Pancreas (tissue), 10 donors: Measurements from ENCODE around the gene MCIDAS. TPM values are rescaled to one million over a fixed set of nuclear protein-coding genes. Genes with fewer than 3 reads are reported as not detected.

Source experiments
- ATAC-seq, 4 donors: fragments of 200-7000 bp; cut with Tn5 transposase; one replicate each; pipeline versions ENCODE4 v1.8.0 to v1.9.1; 2020; ENCODE audit warnings: mild to moderate bottlenecking in 4 of 4, moderate library complexity in 4 of 4
- DNase-seq, 6 donors: peaks; one replicate each; pipeline ENCODE4 v3.0.0-alpha.2; 2020
- FAIRE-seq: peaks from 2 replicates; lab custom pipeline; 2012; peaks lifted over from hg19 to GRCh38; lab: Jason Lieb, UNC
- H3K27ac ChIP-seq, 4 donors: fragments of 200-600 bp; sonication (generic); 1 replicate in 3 of 4; 2 replicates in 1 of 4; pipeline versions ENCODE4 v1.5.0 to v1.8.0; 2020
- H3K27me3 ChIP-seq, 4 donors: fragments of 200-600 bp; one replicate each; pipeline ENCODE4 v1.8.0; 2021
- H3K36me3 ChIP-seq, 3 donors: fragments of 200-600 bp; sonication (generic) in 1 of 3; one replicate each; pipeline versions ENCODE4 v1.5.0 to v1.8.0; 2020 to 2021
- H3K4me1 ChIP-seq, 3 donors: fragments of 200-600 bp; one replicate each; pipeline ENCODE4 v1.8.0; 2021
- H3K4me3 ChIP-seq, 4 donors: fragments of 200-600 bp; sonication (generic) in 2 of 4; one replicate each; pipeline versions ENCODE4 v1.5.0 to v1.8.0; 2020 to 2021
- H3K9me3 ChIP-seq, 4 donors: fragments of 200-600 bp; one replicate each; pipeline ENCODE4 v1.8.0; 2021
- CTCF ChIP-seq, 4 donors: fragments of 200-600 bp; sonication (generic) in 3 of 4; IDR thresholded peaks; one replicate each; pipeline versions ENCODE4 v1.5.0 to v1.8.0; 2021; ENCODE audit warnings: antibody characterized with exemption in 4 of 4
- WGBS, 2 donors: extraction: QIAGEN DNeasy Blood & Tissue Kit; methylation state at CpG; one replicate each; pipeline ENCODE4 v1.1.7; 2013; 5-methylcytosine and 5-hydroxymethylcytosine counted together
- intact Hi-C, 3 donors: fragments of 100-400 bp; cut with DNase I; formaldehyde crosslinking; loops; one replicate each; pipeline versions ENCODE4 v1.11.1 to v1.14.2; 2022
- microRNA-seq, 2 donors: library from miRNA; unstranded; fragments of <30 nt; microRNA quantifications; one replicate each; pipeline versions ENCODE4 to v1.1.0, GENCODE V29; 2019 to 2020
- polyA plus RNA-seq, 2 donors: library from polyadenylated mRNA; stranded (reverse); fragments of 200-250 nt; gene quantifications; one replicate each; pipeline ENCODE4 v1.2.3, GENCODE V29; 2013
- total RNA-seq, 6 donors: library from RNA; stranded (reverse); fragmentation: NEBNext Ultra II Directional in 4 of 6; extraction: Animal tissue kit (Norgen Biotek cat#: 25700) in 4 of 6; gene quantifications; one replicate each; pipeline versions ENCODE4 v1.2.1 to v1.2.4, GENCODE V29; 2021 to 2023
- donor health status: healthy with polysubstance abuse.
- donor health status: DM: no; HTN: no; CAD: no; lungs with moderate emphysema.
- donor health status: DM: no; HTN: no; CAD: no.
- donor health status: control.
- donor health status: control.
- donor health status: Bipolar disorder and iron deficiency.
- donor health status: DM: yes; HTN: yes; CAD: no.
- donor health status: DM: no; HTN: no; CAD: no.
- donor health status: DM: no; HTN: no; CAD: no.
- donor health status: DM: yes; HTN: yes; CAD: no.

MCIDAS gene
- total and polyA plus RNA-seq, 8 donors = 0.16 to 1.2 (median 0.57) TPM

GRCh38 chr5:55172051-55172899 lies 54.8 kb downstream of the MCIDAS start:
- intact Hi-C loops = loop anchor here in 1 of 3 donors (10.0 kb wide), 1 partner anchor 53 kb away; the partner anchor contains the start of gene MCIDAS

GRCh38 chr5:55171471-55171870 lies 55.6 kb downstream of the MCIDAS start:
- FAIRE-seq = no peak
- no peak for DNase-seq
- no peak for TF ChIP-seq CTCF (IDR thresholded peaks at IDR 0.05)
- Histone ChIP-seq H3K4me3 (no peak overlapping the region), H3K9me3 (no peaks in the 10 kb centered on the region), H3K27me3 (peaks cover 0 to 5% (median 0%) of the 10 kb centered on the region in 4 donors), H3K27ac (no peak overlapping the region), H3K36me3 (no peaks in the 10 kb centered on the region), H3K4me1 (peaks cover 0 to 26% (median 18%) of the 10 kb centered on the region in 3 donors)
- intact Hi-C loops = loop anchor here in 1 of 3 donors (10.0 kb wide), 1 partner anchor 53 kb away; the partner anchor contains the start of gene MCIDAS
- 9 to 11% methylated on average over 2 of the region's 2 CpGs for WGBS, 2 donors
- ATAC-seq = no peak

More at GRCh38 chr5:55172051-55172899, 54.8 kb downstream of the MCIDAS start:
- Histone ChIP-seq H3K36me3 (no peaks in the 10 kb centered on the region), H3K4me3 (peak overlapping the region; percentile 13 to 55 (median 33)), H3K9me3 (no peaks in the 10 kb centered on the region), H3K27ac (no peak overlapping the region), H3K4me1 (peaks cover 0 to 28% (median 18%) of the 10 kb centered on the region in 3 donors), H3K27me3 (peaks cover 0 to 5% (median 0%) of the 10 kb centered on the region in 4 donors)
- DNase-seq = peak in 3 of 6 donors; percentile 55 to 65 (median 55)
- peak; percentile 23 for FAIRE-seq
- ATAC-seq = peak; percentile 69 to 88 (median 76)
- TF ChIP-seq CTCF (IDR thresholded peaks at IDR 0.05) = peak; percentile 64 to 82 (median 68)
- WGBS, 2 donors = 4% methylated on average over 15 of the region's 15 CpGs

Small RNAs within 50 kb of the gene (microRNA-seq; reads per million reads assigned to microRNA genes)
- gene MIR449A = 15.1 to 53.9 reads per million in 2 donors
- 0 to 0.88 reads per million in 2 donors for gene MIR449B
- gene MIR449C = 1.2 to 2.4 reads per million in 2 donors

Other genes with a start within 250 kb of the MCIDAS start
- under 1 TPM in 4 of 6 donors, not detected in 2; 0.19 to 0.84 (median 0.69) TPM for gene ESM1, start 241.7 kb downstream of the MCIDAS start, total RNA-seq
- 1 to 10 TPM in 1 of 2 donors, under 1 TPM in 1; 0.08 to 1.0 TPM for gene ESM1, start 241.7 kb downstream of the MCIDAS start, polyA plus RNA-seq
- gene GZMK, start 203.1 kb downstream of the MCIDAS start, total RNA-seq = under 1 TPM in 4 of 6 donors, not detected in 2; 0.20 to 0.34 (median 0.27) TPM
- under 1 TPM; 0.28 to 0.30 TPM for gene GZMK, start 203.1 kb downstream of the MCIDAS start, polyA plus RNA-seq
- gene GZMA, start 124.7 kb downstream of the MCIDAS start, total RNA-seq = 1 to 10 TPM in 1 of 6 donors, under 1 TPM in 4, not detected in 1; 0.16 to 1.5 (median 0.84) TPM
- under 1 TPM; 0.42 to 0.91 TPM for gene GZMA, start 124.7 kb downstream of the MCIDAS start, polyA plus RNA-seq
- gene GPX8, start 67.1 kb downstream of the MCIDAS start, total RNA-seq = 10 to 100 TPM in 1 of 6 donors, 1 to 10 TPM in 5; 2.8 to 13.4 (median 6.9) TPM
- gene GPX8, start 67.1 kb downstream of the MCIDAS start, polyA plus RNA-seq = 1 to 10 TPM; 2.5 to 2.7 TPM
- gene CDC20B, start 54.1 kb downstream of the MCIDAS start, total RNA-seq = not detected
- gene CDC20B, start 54.1 kb downstream of the MCIDAS start, polyA plus RNA-seq = not detected
- 10 to 100 TPM in 1 of 6 donors, 1 to 10 TPM in 5; 5.1 to 13.3 (median 7.6) TPM for gene CCNO, start 6.3 kb upstream of the MCIDAS start, total RNA-seq
- 10 to 100 TPM; 16.2 to 17.8 TPM for gene CCNO, start 6.3 kb upstream of the MCIDAS start, polyA plus RNA-seq
- 10 to 100 TPM in 5 of 6 donors, 1 to 10 TPM in 1; 9.2 to 13.7 (median 11.4) TPM for gene DHX29, start 80.4 kb upstream of the MCIDAS start, total RNA-seq
- 1 to 10 TPM; 4.2 to 8.8 TPM for gene DHX29, start 80.4 kb upstream of the MCIDAS start, polyA plus RNA-seq
- 10 to 100 TPM; 24.7 to 36.0 (median 33.9) TPM for gene MTREX, start 80.7 kb upstream of the MCIDAS start, total RNA-seq
- 10 to 100 TPM; 13.1 to 15.3 TPM for gene MTREX, start 80.7 kb upstream of the MCIDAS start, polyA plus RNA-seq